B cell (primary cell): ENCODE results near the gene OR2T27.
"Not testable (repeated sequence)": the region's sequence is repeated elsewhere in the genome, so short reads cannot be mapped to it uniquely, and the experiment has no call there.

ENCODE experiments used
- CTCF ChIP-seq: fragments of 200-600 bp; IDR thresholded peaks from one replicate; pipeline ENCODE4 v1.8.0; 2022; ENCODE audit warnings: antibody characterized with exemption, mild to moderate bottlenecking
- EZH2 ChIP-seq: IDR thresholded peaks from 2 replicates; pipeline ENCODE4 v1.6.1; 2012; ENCODE audit warnings: borderline replicate concordance, low read depth, mild to moderate bottlenecking, moderate library complexity, low read length; ENCODE audit not compliant: insufficient read depth, poor library complexity, severe bottlenecking

DNA sequence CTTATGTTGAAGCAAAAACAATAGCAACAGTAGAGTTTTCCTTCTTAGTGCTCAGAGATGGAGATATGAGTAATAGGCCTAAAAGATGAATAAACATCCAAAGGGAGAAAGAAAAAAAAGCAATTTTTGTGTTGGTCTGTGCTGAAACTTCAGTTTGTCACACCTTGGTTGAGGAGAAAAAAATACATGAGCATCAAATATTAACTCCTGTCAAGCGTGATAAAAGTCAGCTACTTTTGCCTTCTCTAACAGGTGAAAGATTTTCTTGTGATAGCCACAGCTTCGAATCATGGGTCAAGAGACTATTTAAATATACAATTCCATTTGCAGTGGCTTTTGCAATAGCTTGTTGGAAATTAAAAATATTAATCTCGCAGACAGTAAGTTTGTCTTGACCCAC, 14.4 kb downstream of the OR2T27 start:
- not testable (repeated sequence) for TF ChIP-seq EZH2, CTCF
